Endothelial cell of umbilical vein (primary cell): Measurements from ENCODE around the gene KIF20B. TPM values are rescaled to one million over a fixed set of nuclear protein-coding genes. Genes with fewer than 3 reads are reported as not detected.

Experiments used
- BruUV-seq: library from RNA; stranded (reverse); fragments of 400-500 nt; replicated peaks from 2 replicates; lab custom pipeline; 2021; lab: Mats Ljungman, UMichigan
- CTCF ChIA-PET: fragments of 300-600, 350-600 bp; sonication (Branson Sonifier 250); formaldehyde crosslinking; loops from one replicate; lab custom pipeline; 2021; ENCODE audit warnings: antibody characterized with exemption, inconsistent platforms; lab: Charles Lee
- POLR2A ChIA-PET: fragments of 300-600, 350-600 bp; sonication (Branson Sonifier 250); formaldehyde crosslinking; loops from one replicate; lab custom pipeline; 2021; ENCODE audit warnings: antibody characterized with exemption, inconsistent platforms; lab: Charles Lee
- DNase-seq: peaks from one replicate; pipeline ENCODE4 v3.0.0-alpha.2; 2011; ENCODE audit warnings: low read depth, low spot score
- FAIRE-seq: peaks from 2 replicates; lab custom pipeline; 2011; peaks lifted over from hg19 to GRCh38; lab: Jason Lieb, UNC
- H2AFZ ChIP-seq: 2 replicates; pipeline ENCODE4 v1.6.0; 2012; ENCODE audit warnings: low read depth, low read length, control low read depth, inconsistent platforms
- H3K27ac ChIP-seq: 2 replicates; pipeline ENCODE4 v1.5.1; 2011; ENCODE audit warnings: low read depth, mild to moderate bottlenecking, control low read depth, low read length, moderate library complexity; ENCODE audit not compliant: insufficient read depth
- H3K27me3 ChIP-seq, 2 experiments: 2 replicates each; pipeline versions ENCODE4 v1.6.0 to v1.6.1; 2011; ENCODE audit warnings: low read length in 2 of 2, mixed read lengths in 1 of 2; ENCODE audit not compliant: control insufficient read depth in 2 of 2, insufficient read depth in 2 of 2
- H3K36me3 ChIP-seq, 2 experiments: 2 replicates in 1 of 2; 3 replicates in 1 of 2; pipeline ENCODE4 v1.5.1; 2011; ENCODE audit warnings: low read length in 2 of 2, mild to moderate bottlenecking in 1 of 2, moderate library complexity in 1 of 2; ENCODE audit not compliant: control insufficient read depth in 2 of 2, insufficient read depth in 2 of 2; ENCODE audit errors: extremely low read depth in 1 of 2
- H3K4me1 ChIP-seq: 3 replicates; pipeline ENCODE4 v1.5.1; 2011; ENCODE audit warnings: mild to moderate bottlenecking, low read length; ENCODE audit not compliant: control insufficient read depth, insufficient read depth; ENCODE audit errors: extremely low read depth
- H3K4me2 ChIP-seq: 2 replicates; pipeline ENCODE4 v1.6.1; 2011; ENCODE audit warnings: low read length, control low read depth, mixed read lengths; ENCODE audit not compliant: insufficient read depth
- H3K4me3 ChIP-seq, 3 experiments: fragments of 200-600 bp in 1 of 3; sonication (generic), shearing (Covaris generic) in 1 of 3; replicated peaks in 1 of 3; 2 replicates each; pipeline ENCODE4 v1.5.1; 2011 to 2016; ENCODE audit warnings: control low read depth in 3 of 3, low read length in 3 of 3, mild to moderate bottlenecking in 2 of 3, inconsistent platforms in 1 of 3, low read depth in 1 of 3, moderate library complexity in 1 of 3; ENCODE audit not compliant: insufficient read depth in 1 of 3
- H3K79me2 ChIP-seq: 2 replicates; pipeline ENCODE4 v1.6.0; 2012; ENCODE audit warnings: low read length, inconsistent platforms; ENCODE audit not compliant: control insufficient read depth, insufficient read depth
- H3K9ac ChIP-seq: replicated peaks from 2 replicates; pipeline ENCODE3; 2011; ENCODE audit warnings: low read length, control low read depth; ENCODE audit not compliant: insufficient read depth; ENCODE audit errors: extremely low read depth
- H3K9me1 ChIP-seq: replicated peaks from 3 replicates; pipeline ENCODE4 v1.6.0; 2011; ENCODE audit warnings: mild to moderate bottlenecking, low read length; ENCODE audit not compliant: control insufficient read depth, insufficient read depth; ENCODE audit errors: extremely low read depth
- H3K9me3 ChIP-seq: replicated peaks from 2 replicates; pipeline ENCODE4 v1.5.1; 2012; ENCODE audit warnings: low read length, inconsistent platforms; ENCODE audit not compliant: control insufficient read depth, insufficient read depth
- H4K20me1 ChIP-seq: replicated peaks from 2 replicates; pipeline ENCODE3; 2011; ENCODE audit warnings: mild to moderate bottlenecking, low read length; ENCODE audit not compliant: control insufficient read depth, insufficient read depth; ENCODE audit errors: extremely low read depth
- CTCF ChIP-seq, 2 donors: IDR thresholded peaks; 1 replicate in 1 of 2; 2 replicates in 1 of 2; pipeline ENCODE4 v1.5.1; 2011; ENCODE audit warnings: low read length in 2 of 2, mild to moderate bottlenecking in 2 of 2, moderate library complexity in 2 of 2, control low read depth in 1 of 2, inconsistent platforms in 1 of 2, low read depth in 1 of 2; ENCODE audit not compliant: insufficient read depth in 1 of 2; ENCODE audit errors: extremely low read depth in 1 of 2
- EZH2 ChIP-seq: IDR thresholded peaks from 2 replicates; pipeline ENCODE4 v1.6.1; 2012; ENCODE audit warnings: borderline replicate concordance, low read depth, mild to moderate bottlenecking, moderate library complexity, low read length, inconsistent platforms; ENCODE audit not compliant: severe bottlenecking
- FOS ChIP-seq: IDR thresholded peaks from 2 replicates; pipeline ENCODE4 v1.6.1; 2011; ENCODE audit warnings: mild to moderate bottlenecking, low read length, moderate library complexity, borderline replicate concordance; ENCODE audit not compliant: insufficient read depth
- GATA2 ChIP-seq: IDR thresholded peaks from 2 replicates; pipeline ENCODE4 v1.7.0; 2011; ENCODE audit warnings: low read depth, mild to moderate bottlenecking, moderate library complexity, mixed read lengths, low read length; ENCODE audit not compliant: insufficient read length, insufficient read depth
- JUN ChIP-seq: IDR thresholded peaks from 2 replicates; pipeline ENCODE4 v1.6.1; 2011; ENCODE audit warnings: borderline replicate concordance, low read depth; ENCODE audit not compliant: insufficient read length, insufficient read depth
- MAX ChIP-seq: IDR thresholded peaks from 2 replicates; pipeline ENCODE4 v1.6.1; 2011; ENCODE audit not compliant: insufficient read depth, insufficient read length
- MYC ChIP-seq: IDR thresholded peaks from one replicate; pipeline ENCODE4 v1.6.1; 2011; ENCODE audit warnings: mild to moderate bottlenecking, low read depth, low read length
- POLR2A ChIP-seq: IDR thresholded peaks from 2 replicates; pipeline ENCODE4 v1.6.1; 2012; ENCODE audit warnings: low read depth, mild to moderate bottlenecking, control low read depth, low read length
- POLR2AphosphoS5 ChIP-seq: IDR thresholded peaks from 2 replicates; pipeline ENCODE4 v1.6.1; 2012; ENCODE audit warnings: low read depth, mild to moderate bottlenecking, control low read depth, low read length, moderate library complexity; ENCODE audit not compliant: insufficient read depth
- dilution Hi-C: fragments of 300-500 bp; cut with MboI; formaldehyde crosslinking; loops from one replicate; pipeline ENCODE4 v1.15.0; 2019; ENCODE audit warnings: low sequenced_read_pairs; ENCODE audit not compliant: extremely low pct_ligation_motif_present
- intact Hi-C: fragments of 100-400 bp; cut with micrococcal nuclease; formaldehyde crosslinking; loops from one replicate; pipeline ENCODE4 v1.10.0; 2022
- polyA plus RNA-seq, 4 experiments: library from polyadenylated mRNA; depleted of rRNA in 3 of 4; stranded (reverse) in 3 of 4; unstranded in 1 of 4; fragments of >200 nt; gene quantifications; 2 replicates each; pipeline versions ENCODE4 v1.2.1 to v1.2.3, GENCODE V29; 2011 to 2012; ENCODE audit warnings: missing spikeins in 1 of 4
- total RNA-seq: library from RNA; stranded (reverse); gene quantifications from 2 replicates; pipeline ENCODE4 v1.2.3, GENCODE V29; 2021

Gene KIF20B
- total and polyA plus RNA-seq, 2 donors (not counting 3 experiments of a cell fraction or from before 2014, with no cell fraction given): 2.6 to 39.7 TPM

GRCh38 chr10:89684604-89685003, 16.8 kb upstream of the KIF20B start:
- H2AFZ ChIP-seq: no peak overlapping the region
- ChIA-PET POLR2A (no interaction called here), CTCF (interaction anchor here (1.1 kb wide), 1 partner anchor 11 kb away, joined by 3 read pairs; no protein-coding TSS in a partner anchor)
- no peak overlapping the region for H3K4me3 ChIP-seq
- DNase-seq (no peak), FAIRE-seq (no peak)
- H3K27me3 ChIP-seq: no peaks in the 10 kb centered on the region
- intact Hi-C loops: no loop called here
- no peaks in the 10 kb centered on the region for H3K9me1 ChIP-seq
- no peaks in the 10 kb centered on the region for H4K20me1 ChIP-seq
- BruUV-seq: no TSS peak
- dilution Hi-C loops: no loop called here
- no peak overlapping the region for H3K27ac ChIP-seq
- no peaks in the 10 kb centered on the region for H3K9me3 ChIP-seq
- TF ChIP-seq POLR2AphosphoS5 (no peak), CTCF (IDR thresholded peaks at IDR 0.05; ENCODE audit: extremely low read depth in 1 of 2, insufficient read depth in 1 of 2, low read depth in 1 of 2, low read length in 2 of 2) (no peak), FOS (no peak), JUN (no peak), EZH2 (no peak), GATA2 (no peak), MAX (no peak), MYC (no peak), POLR2A (no peak)
- H3K9ac ChIP-seq: no peak overlapping the region
- H3K4me1 ChIP-seq: no peaks in the 10 kb centered on the region
- H3K4me2 ChIP-seq: no peak overlapping the region
- H3K36me3 ChIP-seq: no peaks in the 10 kb centered on the region
- H3K79me2 ChIP-seq: no peaks in the 10 kb centered on the region
